HG03378 (cell line): Measurements from ENCODE around the gene DAG1.

Experiments used
- ATAC-seq: cut with Tn5 transposase; IDR thresholded peaks from one replicate; pipeline ENCODE4 v1.9.1; 2021; ENCODE audit warnings: mild to moderate bottlenecking, moderate library complexity; ENCODE audit not compliant: unreplicated experiment

Gene DAG1

DNA sequence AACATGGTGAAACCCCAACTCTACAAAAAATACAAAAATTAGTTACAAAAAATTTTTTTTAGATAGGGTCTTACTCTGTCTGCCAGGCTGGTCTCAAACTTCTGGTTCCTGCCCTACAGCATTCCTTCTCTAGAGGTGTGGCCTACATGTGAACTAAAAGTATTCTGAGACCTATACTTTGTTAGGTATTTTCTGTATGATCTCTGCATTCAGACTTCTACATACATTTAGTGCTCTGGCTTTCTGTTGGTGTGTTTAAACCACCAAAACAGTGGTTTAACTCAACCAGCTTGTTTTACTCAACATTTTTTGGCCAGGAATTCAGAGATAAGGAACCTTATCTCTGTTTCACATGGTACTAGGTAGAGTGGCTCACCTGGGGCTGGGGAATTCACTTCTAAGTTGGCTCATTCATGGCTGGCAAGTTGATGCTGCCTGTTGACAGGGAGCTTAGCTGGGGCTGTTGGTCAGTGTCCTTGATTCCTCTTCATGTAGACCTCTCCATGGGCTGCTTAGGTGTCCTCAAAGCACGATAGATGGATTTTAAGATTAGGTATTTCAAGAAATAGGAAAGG lies 42.8 kb downstream of the DAG1 start:
- ATAC-seq: no peak

DNA sequence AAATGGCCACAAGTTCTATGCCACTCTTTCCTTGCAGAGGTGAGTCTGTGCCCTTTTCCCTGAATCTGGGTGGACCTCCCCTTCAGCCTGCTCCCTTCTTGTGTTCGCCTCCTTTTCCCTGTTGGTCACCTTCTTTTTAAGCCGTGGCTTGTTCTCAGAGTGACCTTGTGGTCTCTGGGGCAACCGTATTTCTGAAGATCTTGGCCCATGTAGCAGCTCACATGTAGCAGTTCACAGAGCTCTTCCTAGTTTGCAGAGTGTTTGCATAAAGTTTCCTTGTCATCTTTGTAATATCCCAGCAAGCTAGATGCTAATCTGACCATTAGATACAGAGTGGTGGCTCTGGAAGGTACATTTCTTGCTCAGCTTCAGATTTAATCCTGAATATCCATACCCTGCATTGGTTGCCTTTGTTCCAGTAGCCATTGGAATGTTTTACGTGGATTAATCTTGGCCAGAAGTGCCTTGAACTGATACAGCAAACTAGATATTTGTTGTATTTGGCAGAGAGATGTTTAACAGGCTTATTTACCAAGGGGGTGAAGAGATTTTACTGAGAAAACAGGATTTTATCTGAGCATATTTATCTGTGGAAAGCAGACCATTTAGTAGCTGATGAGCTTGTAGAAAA lies 43.5 kb downstream of the DAG1 start:
- no peak for ATAC-seq

DNA sequence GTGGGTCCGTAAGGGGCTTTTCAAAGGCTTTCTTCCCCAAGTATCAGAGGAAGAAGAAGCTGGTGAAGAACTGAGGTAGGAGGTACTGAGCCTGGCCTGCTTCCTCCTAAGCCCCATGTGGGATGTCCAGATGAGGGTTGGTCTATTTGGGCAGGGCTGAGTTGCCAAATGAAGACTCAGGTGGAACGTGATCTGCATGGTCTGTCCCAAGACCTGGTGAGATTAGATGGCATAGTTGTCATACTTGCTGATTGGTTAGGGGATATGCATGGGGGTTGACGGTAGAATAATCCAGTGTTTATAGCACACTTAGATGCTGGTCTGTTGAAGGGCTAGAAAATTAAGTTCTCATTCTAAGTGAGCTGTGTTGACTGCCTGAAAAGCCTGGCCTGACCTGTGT lies 47.9 kb downstream of the DAG1 start:
- no peak for ATAC-seq

DNA sequence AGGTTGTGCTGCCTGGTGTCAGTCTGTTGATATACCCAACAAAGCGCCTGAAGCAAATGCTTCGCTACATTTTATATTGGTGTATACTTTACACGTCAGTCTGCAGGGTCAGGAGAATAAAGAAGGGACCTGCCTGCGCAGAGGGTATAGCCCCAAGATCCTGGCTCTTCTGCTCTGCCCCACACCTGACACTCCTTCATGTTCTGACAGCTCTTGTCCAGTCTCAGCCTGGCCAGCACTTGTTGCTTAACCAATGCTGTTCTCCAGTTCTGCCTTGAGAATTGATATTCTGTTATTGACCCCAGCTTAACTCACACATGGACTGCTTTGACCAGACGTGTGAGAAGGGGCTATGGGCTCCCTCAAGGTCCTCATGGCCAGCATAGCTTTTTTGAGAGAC lies 48.4 kb downstream of the DAG1 start:
- ATAC-seq: no peak

DNA sequence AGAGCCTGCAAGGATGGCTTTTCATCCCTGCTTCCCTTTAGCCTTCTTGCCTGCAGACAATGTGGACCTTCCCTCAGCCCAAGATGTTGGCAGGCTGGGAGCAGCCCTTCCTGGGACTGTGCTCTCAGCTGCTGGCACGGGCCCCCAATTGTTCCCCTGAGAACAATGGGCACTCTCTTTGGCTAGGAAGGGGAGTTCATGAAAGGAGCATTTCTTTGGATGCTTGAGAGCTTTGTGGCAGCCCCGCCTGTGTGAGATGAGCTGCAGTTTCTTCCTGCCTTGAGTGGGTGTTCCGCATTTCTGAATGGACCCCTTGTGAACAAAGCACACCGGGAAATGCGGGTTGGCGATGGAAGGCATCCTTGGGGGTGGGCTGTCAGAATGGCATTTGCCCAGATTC lies 49.2 kb downstream of the DAG1 start:
- ATAC-seq: no peak

DNA sequence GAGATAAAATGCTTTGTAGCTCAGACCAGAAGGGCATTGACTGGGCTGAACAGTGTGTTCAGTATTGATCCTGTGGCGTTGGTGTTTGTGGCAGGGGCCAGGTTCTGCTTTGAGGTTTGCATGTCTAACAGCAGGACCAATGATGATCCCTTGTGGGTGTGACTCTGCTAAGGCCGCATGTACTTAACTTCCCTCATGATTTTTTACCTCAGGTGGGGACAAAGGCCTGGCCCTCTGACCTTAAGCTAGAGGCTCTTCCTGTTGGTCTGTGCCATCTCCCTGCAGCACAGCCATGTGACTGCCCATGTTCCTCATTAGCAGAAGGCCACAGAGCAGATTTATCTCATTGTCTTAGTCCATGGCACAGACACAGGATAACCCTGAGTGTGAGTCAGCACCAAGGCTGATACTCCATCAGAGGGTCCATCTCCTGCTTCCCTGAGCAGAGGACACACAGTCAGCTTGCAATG lies 49.9 kb downstream of the DAG1 start:
- ATAC-seq: no peak

DNA sequence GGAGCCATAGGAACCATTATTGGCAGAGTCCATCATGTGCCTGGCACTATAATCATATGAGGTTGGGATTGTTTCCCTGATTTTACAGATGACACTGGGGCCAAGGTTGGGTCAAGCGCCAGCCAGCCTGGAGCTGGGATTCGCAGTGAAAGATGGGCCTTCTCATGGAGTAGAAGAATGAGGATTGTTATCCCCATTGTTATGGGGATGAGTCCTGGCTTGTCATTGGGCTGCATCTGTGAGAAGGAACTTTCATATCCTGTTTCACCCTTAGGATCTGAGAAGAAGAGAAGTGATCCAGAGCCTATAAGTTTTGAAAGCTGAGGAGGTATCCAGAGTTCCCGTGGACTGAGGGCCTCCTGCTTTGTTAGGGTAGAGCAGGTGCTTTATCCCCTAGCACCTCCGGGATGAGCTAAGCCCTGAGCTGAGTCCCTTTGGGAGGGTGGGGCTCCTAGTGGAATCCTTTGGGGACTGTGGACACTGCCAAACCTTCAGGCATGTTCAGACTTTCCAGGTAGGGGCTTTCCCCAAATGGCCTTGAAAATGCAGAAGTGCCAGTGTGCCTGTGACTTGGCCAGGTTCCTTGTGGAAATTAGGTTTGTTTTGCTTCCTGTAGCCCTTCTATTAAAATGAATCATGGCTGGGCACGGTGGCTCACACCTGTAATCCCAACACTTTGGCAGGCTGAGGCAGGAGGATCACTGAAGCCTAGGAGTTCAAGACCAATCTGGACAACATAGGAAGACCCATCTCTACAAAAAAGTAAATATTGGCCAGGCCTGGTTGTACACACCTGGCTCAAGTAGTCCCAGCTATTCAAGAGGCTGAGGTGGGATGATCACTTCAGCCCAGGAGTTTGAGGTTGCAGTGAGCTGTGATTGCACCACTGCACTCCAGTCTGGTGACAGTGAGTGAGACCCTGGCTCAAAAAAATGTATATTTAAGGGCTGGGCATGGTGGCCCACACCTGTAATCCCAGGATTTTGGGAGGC lies 54.0 kb downstream of the DAG1 start:
- ATAC-seq: no peak

DNA sequence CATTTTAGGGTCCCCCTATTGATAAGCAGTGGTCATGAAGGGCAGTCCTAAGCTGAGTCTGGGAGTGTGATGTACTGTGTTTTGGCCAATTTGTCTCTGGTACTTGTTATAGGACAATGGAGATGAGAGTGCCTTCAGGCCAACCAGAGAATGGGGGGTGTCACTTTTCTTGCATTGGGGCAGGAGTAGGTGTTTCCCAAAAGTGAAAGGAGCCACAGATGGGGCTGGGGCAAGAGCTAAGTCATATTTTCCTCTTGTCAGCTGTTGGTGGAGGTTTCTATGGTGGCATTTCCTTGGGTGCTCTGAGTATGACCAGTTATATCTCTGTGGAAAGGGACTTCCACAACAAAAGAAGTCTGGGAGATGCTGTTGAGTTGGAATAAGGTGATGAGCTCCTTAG lies 59.5 kb downstream of the DAG1 start:
- no peak for ATAC-seq

DNA sequence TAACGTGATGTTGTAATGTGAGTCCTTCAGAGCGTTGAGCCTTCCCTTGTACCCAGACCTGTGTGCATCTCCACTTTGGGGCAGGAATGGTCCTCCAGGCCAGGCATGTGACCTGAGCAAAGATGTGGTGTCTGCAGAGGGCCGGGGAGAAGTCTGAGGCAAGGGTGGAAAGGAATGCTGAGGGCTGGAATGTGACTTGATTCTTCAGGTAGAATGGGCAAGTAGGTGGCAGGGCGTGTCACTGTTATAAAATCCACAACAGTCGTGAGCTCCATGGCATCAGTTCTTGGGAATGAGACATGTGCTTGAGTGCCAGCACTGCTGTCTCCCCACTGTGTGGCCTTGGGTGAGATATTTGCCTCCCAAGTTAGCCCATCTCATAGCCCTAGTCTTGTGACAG lies 60.2 kb downstream of the DAG1 start:
- ATAC-seq: no peak

DNA sequence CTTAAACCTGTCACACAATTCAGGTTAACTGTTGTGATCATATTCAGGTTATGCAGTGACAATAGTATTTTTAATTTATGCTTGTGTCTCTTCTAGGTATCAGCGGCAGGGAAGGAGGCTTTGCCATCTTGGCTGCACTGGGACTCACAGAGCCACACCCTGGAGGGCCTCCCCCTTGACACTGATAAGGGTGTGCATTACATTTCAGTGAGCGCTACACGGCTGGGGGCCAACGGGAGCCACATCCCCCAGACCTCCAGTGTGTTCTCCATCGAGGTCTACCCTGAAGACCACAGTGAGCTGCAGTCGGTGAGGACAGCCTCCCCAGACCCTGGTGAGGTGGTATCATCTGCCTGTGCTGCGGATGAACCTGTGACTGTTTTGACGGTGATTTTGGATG lies 60.6 kb downstream of the DAG1 start:
- no peak for ATAC-seq

DNA sequence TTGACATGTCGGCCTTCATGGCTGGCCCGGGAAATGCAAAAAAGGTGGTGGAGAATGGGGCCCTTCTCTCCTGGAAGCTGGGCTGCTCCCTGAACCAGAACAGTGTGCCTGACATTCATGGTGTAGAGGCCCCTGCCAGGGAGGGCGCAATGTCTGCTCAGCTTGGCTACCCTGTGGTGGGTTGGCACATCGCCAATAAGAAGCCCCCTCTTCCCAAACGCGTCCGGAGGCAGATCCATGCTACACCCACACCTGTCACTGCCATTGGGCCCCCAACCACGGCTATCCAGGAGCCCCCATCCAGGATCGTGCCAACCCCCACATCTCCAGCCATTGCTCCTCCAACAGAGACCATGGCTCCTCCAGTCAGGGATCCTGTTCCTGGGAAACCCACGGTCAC lies 61.2 kb downstream of the DAG1 start:
- no peak for ATAC-seq

DNA sequence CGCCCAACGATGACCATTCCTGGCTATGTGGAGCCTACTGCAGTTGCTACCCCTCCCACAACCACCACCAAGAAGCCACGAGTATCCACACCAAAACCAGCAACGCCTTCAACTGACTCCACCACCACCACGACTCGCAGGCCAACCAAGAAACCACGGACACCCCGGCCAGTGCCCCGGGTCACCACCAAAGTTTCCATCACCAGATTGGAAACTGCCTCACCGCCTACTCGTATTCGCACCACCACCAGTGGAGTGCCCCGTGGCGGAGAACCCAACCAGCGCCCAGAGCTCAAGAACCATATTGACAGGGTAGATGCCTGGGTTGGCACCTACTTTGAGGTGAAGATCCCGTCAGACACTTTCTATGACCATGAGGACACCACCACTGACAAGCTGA lies 61.6 kb downstream of the DAG1 start:
- ATAC-seq: no peak

DNA sequence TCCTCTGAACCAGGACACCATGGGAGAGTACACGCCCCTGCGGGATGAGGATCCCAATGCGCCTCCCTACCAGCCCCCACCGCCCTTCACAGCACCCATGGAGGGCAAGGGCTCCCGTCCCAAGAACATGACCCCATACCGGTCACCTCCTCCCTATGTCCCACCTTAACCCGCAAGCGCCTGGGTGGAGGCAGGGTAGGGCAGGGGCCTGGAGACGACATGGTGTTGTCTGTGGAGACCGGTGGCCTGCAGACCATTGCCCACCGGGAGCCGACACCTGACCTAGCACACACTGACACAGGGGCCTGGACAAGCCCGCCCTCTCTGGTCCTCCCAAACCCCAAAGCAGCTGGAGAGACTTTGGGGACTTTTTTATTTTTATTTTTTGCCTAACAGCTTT lies 63.0 kb downstream of the DAG1 start:
- ATAC-seq: no peak

DNA sequence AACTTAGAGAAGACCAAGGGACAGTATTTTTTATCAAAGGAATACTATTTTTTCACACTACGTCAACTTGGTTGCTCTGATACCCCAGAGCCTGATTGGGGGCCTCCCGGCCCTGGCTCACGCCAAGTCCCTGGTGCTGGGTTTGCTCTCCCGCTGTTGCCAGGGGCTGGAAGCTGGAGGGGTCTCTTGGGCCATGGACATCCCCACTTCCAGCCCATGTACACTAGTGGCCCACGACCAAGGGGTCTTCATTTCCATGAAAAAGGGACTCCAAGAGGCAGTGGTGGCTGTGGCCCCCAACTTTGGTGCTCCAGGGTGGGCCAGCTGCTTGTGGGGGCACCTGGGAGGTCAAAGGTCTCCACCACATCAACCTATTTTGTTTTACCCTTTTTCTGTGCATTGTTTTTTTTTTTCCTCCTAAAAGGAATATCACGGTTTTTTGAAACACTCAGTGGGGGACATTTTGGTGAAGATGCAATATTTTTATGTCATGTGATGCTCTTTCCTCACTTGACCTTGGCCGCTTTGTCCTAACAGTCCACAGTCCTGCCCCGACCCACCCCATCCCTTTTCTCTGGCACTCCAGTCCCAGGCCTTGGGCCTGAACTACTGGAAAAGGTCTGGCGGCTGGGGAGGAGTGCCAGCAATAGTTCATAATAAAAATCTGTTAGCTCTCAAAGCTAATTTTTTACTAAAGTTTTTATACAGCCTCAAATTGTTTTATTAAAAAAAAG lies 63.9 kb downstream of the DAG1 start:
- no peak for ATAC-seq

DNA sequence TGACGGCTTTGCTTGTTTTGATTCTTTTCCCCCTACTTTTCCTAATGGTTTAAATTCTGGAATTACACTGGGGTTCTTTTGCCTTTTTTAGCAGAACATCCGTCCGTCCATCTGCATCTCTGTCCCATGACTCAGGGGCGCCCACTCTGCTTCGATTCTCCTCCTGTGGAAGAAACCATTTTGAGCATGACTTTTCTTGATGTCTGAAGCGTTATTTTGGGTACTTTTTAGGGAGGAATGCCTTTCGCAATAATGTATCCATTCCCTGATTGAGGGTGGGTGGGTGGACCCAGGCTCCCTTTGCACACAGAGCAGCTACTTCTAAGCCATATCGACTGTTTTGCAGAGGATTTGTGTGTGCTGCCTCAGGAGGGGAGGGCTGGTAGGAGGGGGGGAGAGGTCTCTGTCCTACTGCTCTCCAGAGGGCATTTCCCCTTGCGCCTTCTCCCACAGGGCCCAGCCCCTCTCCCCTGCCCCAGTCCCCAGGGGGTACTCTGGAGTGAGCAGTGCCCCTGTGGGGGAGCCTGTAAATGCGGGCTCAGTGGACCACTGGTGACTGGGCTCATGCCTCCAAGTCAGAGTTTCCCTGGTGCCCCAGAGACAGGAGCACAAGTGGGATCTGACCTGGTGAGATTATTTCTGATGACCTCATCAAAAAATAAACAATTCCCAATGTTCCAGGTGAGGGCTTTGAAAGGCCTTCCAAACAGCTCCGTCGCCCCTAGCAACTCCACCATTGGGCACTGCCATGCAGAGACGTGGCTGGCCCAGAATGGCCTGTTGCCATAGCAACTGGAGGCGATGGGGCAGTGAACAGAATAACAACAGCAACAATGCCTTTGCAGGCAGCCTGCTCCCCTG lies 64.7 kb downstream of the DAG1 start:
- no peak for ATAC-seq

DNA sequence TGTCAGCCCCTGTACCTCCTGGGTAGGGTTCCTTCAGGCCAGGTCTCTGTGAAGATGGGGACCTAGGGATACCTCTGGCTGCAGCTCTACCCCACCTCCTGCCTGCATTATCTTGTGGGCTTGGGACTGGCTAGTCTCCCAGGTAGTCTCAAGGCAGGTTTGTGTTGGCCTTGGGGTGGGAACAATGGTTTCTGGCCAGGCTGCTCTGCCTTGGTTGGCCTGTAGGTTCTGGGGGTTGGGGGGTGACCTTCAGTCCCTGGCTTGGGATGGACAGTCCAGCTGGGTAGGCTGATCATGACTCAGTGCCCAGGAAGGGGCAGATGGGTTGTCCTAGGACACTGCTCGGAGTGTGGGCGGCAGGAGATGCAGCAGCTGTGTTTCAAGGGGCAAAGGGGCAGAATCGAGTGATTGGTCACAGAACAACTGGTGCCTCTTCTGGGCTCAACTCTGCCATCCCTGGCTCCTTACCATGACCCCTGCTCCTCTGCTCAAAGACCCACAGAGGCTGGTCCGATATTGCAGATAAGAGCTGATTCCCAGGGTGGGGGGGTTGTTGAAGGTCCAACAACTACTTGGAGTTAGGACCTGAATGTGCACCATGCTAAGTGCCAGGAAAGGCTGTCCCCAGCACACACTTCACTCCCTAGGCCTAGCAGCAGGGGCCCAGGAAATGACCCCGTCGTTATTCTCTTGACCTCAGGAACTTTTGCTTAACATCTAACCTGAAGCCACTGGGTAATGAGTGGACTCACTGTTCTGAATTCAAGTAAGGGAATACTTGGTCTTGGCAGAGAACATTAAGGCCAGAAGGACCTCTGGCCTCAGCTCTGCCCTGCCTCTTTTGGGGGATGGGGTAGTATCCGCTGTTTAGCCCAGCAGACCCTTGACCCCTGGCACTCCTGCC lies 66.2 kb downstream of the DAG1 start:
- no peak for ATAC-seq

DNA sequence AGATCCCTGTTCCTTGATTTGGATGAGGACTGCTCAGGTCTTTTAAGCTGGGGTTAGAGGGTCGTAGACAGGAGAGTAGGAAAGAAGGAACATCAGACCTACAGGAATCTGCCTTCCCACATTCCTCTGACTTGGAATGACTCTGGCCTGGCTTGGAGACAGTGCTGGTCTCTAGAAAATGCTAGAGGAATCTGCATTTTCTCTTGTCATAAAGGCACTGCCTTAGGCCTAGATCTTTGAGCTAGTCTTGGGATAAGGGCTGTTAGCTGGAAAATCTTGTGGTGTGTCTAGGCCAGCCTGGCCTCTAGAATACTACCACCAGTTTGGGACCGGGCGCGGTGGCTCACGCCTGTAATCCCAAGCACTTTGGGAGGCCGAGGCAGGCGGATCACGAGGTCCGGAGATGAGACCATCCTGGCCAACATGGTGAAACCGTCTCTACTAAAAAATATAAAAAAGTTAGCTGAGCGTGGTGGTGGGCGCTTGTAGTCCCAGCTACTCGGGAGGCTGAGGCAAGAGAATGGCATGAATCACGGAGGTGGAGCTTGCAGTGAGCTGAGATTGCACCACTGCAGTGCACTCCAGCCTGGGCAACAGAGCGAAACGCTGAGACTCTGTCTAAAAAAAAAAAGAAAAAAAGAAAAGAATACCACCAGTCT lies 66.9 kb downstream of the DAG1 start:
- ATAC-seq: no peak

DNA sequence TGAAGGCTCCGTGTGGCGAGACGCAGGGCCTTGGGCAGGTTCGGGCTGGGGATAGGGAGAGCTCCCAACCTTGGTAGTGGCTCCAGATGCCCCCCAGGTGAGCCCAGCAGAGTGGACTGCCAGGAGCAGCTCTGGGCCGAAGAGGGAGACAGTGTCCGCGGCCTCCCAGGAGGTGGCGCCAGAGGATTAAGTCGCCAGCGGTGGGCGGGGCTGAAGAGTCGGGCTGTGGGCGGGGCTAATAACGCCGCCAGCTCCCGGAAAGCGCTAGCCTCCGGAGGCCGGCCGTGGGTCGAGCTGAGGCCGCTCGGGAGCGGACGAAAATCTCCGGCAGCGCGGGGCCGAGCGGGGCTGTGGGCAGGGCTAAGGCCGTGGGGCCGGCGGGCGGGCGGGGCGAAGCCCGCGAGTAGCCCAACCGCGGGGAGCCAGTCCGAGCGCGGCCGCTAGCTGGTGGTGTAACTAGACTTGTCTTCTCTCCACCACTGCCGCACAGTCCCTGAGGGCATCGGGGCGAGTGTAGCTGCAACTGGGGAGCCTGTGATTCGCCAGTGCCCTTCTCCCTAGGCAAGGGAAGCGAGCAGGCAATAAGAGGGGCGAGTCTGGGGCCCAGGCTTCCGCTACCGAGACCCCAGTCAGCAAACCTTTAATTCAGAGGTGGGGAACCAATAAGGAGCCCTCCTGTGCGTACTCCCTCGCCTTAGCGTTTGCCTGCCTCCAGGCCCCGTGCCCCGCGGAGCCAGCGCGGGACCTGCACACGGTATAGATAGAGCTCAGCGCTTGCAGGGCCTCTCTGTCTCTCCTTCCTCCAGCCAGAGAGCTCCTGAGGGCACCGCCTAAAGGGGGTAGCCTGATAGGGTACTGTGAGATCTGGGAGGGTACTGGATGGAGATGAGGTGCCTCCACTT lies 69.8 kb downstream of the DAG1 start:
- peak; percentile 78 for ATAC-seq
